Gastrocnemius medialis (tissue), 4 donors: ENCODE results near the gene SH3GLB1. TPM values are rescaled to one million over a fixed set of nuclear protein-coding genes. Genes with fewer than 3 reads are reported as not detected.
"Not testable (repeated sequence)": the region's sequence is repeated elsewhere in the genome, so short reads cannot be mapped to it uniquely, and the experiment has no call there.

Experiments used
- ATAC-seq, 2 donors: fragments of 150-250 bp; one replicate each; pipeline ENCODE4 v1.9.1; 2016
- DNase-seq, 2 donors: peaks; one replicate each; pipeline ENCODE4 v3.0.0-alpha.2; 2019
- H3K27ac ChIP-seq, 4 donors: fragments of 200-600 bp; sonication (generic); 1 replicate in 1 of 4; 2 replicates in 3 of 4; pipeline ENCODE4 v1.5.1; 2016 to 2018; ENCODE audit warnings: mild to moderate bottlenecking in 2 of 4, moderate library complexity in 1 of 4
- H3K27me3 ChIP-seq, 3 donors: fragments of 200-600 bp; sonication (generic) in 2 of 3; 1 replicate in 1 of 3; 2 replicates in 2 of 3; pipeline versions ENCODE4 v1.5.1 to v1.6.0; 2016 to 2019; ENCODE audit warnings: mild to moderate bottlenecking in 1 of 3, moderate library complexity in 1 of 3
- H3K36me3 ChIP-seq, 2 donors: fragments of 200-600 bp; sonication (generic) in 1 of 2; one replicate each; pipeline ENCODE4 v1.5.1; 2017 to 2018
- H3K4me1 ChIP-seq, 2 donors: fragments of 200-600 bp; sonication (generic) in 1 of 2; one replicate each; pipeline ENCODE4 v1.5.1; 2016 to 2017; ENCODE audit warnings: mild to moderate bottlenecking in 2 of 2
- H3K4me3 ChIP-seq, 4 donors: fragments of 200-600 bp; sonication (generic) in 3 of 4; 1 replicate in 1 of 4; 2 replicates in 3 of 4; pipeline ENCODE4 v1.5.1; 2016 to 2019; ENCODE audit warnings: mild to moderate bottlenecking in 2 of 4
- H3K9me3 ChIP-seq, 3 donors: fragments of 200-600 bp; sonication (generic) in 2 of 3; 1 replicate in 1 of 3; 2 replicates in 2 of 3; pipeline ENCODE4 v1.5.1; 2016 to 2019
- CTCF ChIP-seq, 5 experiments: fragments of 450-650 bp in 3 of 5; fragments of 200-600 bp in 2 of 5; sonication (generic) in 2 of 5; IDR thresholded peaks in 4 of 5; conservative IDR thresholded peaks in 1 of 5; 1 replicate in 4 of 5; 2 replicates in 1 of 5; pipeline ENCODE4 v1.5.1; 2016 to 2019; ENCODE audit warnings: antibody characterized with exemption in 5 of 5, mild to moderate bottlenecking in 3 of 5, moderate library complexity in 3 of 5
- POLR2A ChIP-seq, 2 donors: fragments of 450-650 bp; IDR thresholded peaks; one replicate each; pipeline ENCODE4 v1.6.1; 2017; ENCODE audit warnings: antibody characterized with exemption in 2 of 2, mild to moderate bottlenecking in 2 of 2, moderate library complexity in 2 of 2
- in situ Hi-C, 4 donors: fragments of 200-750 bp; cut with MboI; loops; one replicate each; pipeline versions ENCODE4 v1.15.0 to v1.8.0; 2017; ENCODE audit warnings: low sequenced_read_pairs in 4 of 4
- intact Hi-C: fragments of 100-400 bp; cut with DNase I; formaldehyde crosslinking; loops from one replicate; pipeline ENCODE4 v1.15.1; 2023; ENCODE audit warnings: low total_unique reads
- total RNA-seq, 4 donors: library from RNA; depleted of rRNA; stranded (reverse); fragments of >200 nt; gene quantifications; one replicate each; pipeline versions ENCODE4 v1.1.0 to v1.2.3, GENCODE V29; 2016

Gene SH3GLB1
- 100 to 1,000 TPM in 2 of 4 donors, 10 to 100 TPM in 2; 76.6 to 168 (median 112) TPM for total RNA-seq

- intact Hi-C loops (loop anchor here (1.0 to 10.0 kb wide), 9 partner anchors 14 to 1130 kb away; partner anchors contain the start of gene ODF2L), in situ Hi-C loops (loop anchor here in 3 of 4 donors (10.0 to 25.0 kb wide), 4 partner anchors 208 to 633 kb away; partner anchors contain the start of genes HS2ST1 (in 2 of the 3), SELENOF (in 2 of the 3), LMO4 (in 1 of the 3) and ODF2L (in 1 of the 3))
- no peaks in the 10 kb centered on the region for H3K27me3 ChIP-seq
- no peaks in the 10 kb centered on the region for H3K36me3 ChIP-seq
- TF ChIP-seq CTCF (IDR thresholded peaks at IDR 0.05 in 4 of 5, conservative IDR thresholded peaks at IDR 0.05 in 1 of 5) (peak; percentile 91 to 99 (median 95)), POLR2A (IDR thresholded peaks at IDR 0.05) (peak; percentile 79)
- DNase-seq: peak; percentile 73 to 85
- no peaks in the 10 kb centered on the region for H3K9me3 ChIP-seq
- ATAC-seq: peak; percentile 74 to 75
- peaks cover 37 to 39% of the 10 kb centered on the region in 2 donors for H3K4me1 ChIP-seq
- H3K4me3 ChIP-seq: peak within 1 kb of the TSS; percentile 70 to 89 (median 83)
- H3K27ac ChIP-seq: peak within 1 kb of the TSS; percentile 91 to 98 (median 97)
These were observed at the start of gene SH3GLB1 for GRCh38 chr1:86704458-86704971. SH3GLB1 (plus strand) TSS chr1:86704576; CDS start chr1:86704900, 324 bp downstream.

- DNase-seq, H3K4me1 ChIP-seq, H3K27me3 ChIP-seq, H3K36me3 ChIP-seq, H3K9me3 ChIP-seq, ATAC-seq, H3K4me3 ChIP-seq, H3K27ac ChIP-seq, intact Hi-C loops, in situ Hi-C loops: not testable (repeated sequence)
These were observed 46.0 kb upstream of the SH3GLB1 start for GRCh38 chr1:86658381-86658780.

- Histone ChIP-seq H3K9me3 (no peaks in the 10 kb centered on the region), H3K27me3 (no peaks in the 10 kb centered on the region), H3K27ac (no peak overlapping the region), H3K36me3 (no peaks in the 10 kb centered on the region), H3K4me1 (no peaks in the 10 kb centered on the region), H3K4me3 (no peak overlapping the region)
- intact Hi-C loops (no loop called here), in situ Hi-C loops (no loop called here)
- ATAC-seq (no peak), DNase-seq (no peak)
- no peak for TF ChIP-seq POLR2A (IDR thresholded peaks at IDR 0.05)
- no peak for TF ChIP-seq CTCF (IDR thresholded peaks at IDR 0.05 in 4 of 5, conservative IDR thresholded peaks at IDR 0.05 in 1 of 5)
These were observed 38.0 kb upstream of the SH3GLB1 start for GRCh38 chr1:86666368-86666767.

- Histone ChIP-seq H3K27ac (no peak overlapping the region), H3K4me3 (no peak overlapping the region), H3K4me1 (no peaks in the 10 kb centered on the region), H3K9me3 (no peaks in the 10 kb centered on the region), H3K36me3 (no peaks in the 10 kb centered on the region), H3K27me3 (no peaks in the 10 kb centered on the region)
- ATAC-seq (no peak), DNase-seq (no peak)
- in situ Hi-C loops: no loop called here
- TF ChIP-seq CTCF (IDR thresholded peaks at IDR 0.05 in 4 of 5, conservative IDR thresholded peaks at IDR 0.05 in 1 of 5) (no peak), POLR2A (IDR thresholded peaks at IDR 0.05) (no peak)
- intact Hi-C loops: no loop called here
These were observed 16.8 kb upstream of the SH3GLB1 start for GRCh38 chr1:86687595-86687994.

GRCh38 chr1:86692641-86693040 is 11.7 kb upstream of the SH3GLB1 start:
- no peak for TF ChIP-seq CTCF (IDR thresholded peaks at IDR 0.05 in 4 of 5, conservative IDR thresholded peaks at IDR 0.05 in 1 of 5)
- TF ChIP-seq POLR2A (IDR thresholded peaks at IDR 0.05): no peak
- Histone ChIP-seq H3K9me3 (no peaks in the 10 kb centered on the region), H3K36me3 (no peaks in the 10 kb centered on the region), H3K4me1 (no peaks in the 10 kb centered on the region), H3K27ac (no peak overlapping the region), H3K27me3 (no peaks in the 10 kb centered on the region), H3K4me3 (no peak overlapping the region)
- DNase-seq (no peak), ATAC-seq (no peak)
- intact Hi-C loops: no loop called here
- in situ Hi-C loops: loop anchor here in 1 of 4 donors (10.0 kb wide), 1 partner anchor 392 kb away; no protein-coding TSS in a partner anchor
